Measurements from ENCODE around the gene GSG1L.
A peak's percentile ranks its signal among the peaks of the same experiment; 100 is the strongest.

DNA sequence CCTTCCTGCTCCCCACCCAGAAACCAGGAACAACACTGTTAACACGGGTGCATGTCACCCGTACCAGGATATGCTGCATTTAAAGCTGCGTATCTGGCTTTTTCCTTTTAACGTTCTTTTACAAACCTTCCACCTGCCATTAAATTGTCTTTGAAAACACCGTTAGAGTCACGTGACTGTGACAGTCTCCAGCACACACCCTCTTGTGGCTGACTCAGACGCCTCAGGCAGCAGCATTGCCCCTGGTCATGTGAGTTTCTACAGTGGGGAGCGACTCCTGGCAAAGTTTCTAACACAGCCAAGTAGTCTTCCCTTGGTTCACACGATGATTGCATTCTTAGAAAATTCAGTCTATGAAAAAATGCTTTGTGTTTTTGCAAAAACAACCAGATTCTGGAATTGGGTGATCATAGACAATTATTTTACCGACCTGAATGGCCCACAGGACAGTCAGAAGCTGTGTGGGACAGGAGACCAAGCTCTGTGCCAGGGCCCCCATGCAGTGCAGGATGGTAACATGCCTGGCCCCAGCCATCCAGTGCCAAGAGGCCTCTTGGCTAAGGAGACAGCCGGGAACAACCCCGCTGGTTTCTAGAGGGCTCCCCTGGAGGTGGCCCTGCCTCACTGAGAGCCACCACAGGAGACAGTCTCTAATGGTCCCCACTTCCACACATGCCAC, 314.5 kb downstream of the GSG1L start:
- TF ChIP-seq, protein P1, sequence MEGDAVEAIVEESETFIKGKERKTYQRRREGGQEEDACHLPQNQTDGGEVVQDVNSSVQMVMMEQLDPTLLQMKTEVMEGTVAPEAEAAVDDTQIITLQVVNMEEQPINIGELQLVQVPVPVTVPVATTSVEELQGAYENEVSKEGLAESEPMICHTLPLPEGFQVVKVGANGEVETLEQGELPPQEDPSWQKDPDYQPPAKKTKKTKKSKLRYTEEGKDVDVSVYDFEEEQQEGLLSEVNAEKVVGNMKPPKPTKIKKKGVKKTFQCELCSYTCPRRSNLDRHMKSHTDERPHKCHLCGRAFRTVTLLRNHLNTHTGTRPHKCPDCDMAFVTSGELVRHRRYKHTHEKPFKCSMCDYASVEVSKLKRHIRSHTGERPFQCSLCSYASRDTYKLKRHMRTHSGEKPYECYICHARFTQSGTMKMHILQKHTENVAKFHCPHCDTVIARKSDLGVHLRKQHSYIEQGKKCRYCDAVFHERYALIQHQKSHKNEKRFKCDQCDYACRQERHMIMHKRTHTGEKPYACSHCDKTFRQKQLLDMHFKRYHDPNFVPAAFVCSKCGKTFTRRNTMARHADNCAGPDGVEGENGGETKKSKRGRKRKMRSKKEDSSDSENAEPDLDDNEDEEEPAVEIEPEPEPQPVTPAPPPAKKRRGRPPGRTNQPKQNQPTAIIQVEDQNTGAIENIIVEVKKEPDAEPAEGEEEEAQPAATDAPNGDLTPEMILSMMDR (IDR thresholded peaks at IDR 0.05; ENCODE audit: poor library complexity), result peak; percentile 25
- no peak for TF ChIP-seq EZH2 (IDR thresholded peaks at IDR 0.05; ENCODE audit: borderline replicate concordance)
